ENCODE results near the gene KRT7.

DNA sequence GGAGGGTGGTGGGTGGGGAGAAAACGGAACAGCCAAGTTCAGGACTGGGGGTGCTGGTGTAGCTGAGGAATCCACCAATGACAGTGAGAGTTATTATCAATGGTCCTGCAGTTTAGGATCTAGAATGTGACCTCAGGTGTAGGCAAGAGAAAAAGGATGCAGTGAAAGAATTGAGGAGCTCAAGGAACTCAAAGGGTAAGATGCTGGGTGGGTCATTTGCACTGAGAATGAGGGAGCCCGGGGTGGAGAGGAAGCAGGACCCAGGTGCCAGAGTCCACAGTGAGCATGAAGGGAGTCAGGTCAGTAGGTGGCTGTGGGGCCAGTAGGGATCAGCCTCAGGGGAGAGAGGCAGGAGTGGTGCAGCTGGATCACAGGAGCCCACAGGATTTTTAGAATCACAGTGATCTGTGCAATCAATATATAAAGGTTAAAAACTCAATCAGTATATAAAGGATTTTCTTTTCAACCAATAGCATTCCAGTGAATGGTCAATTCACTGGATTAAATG, 3.2 kb upstream of the KRT7 start:
- TF ChIP-seq, protein P1, sequence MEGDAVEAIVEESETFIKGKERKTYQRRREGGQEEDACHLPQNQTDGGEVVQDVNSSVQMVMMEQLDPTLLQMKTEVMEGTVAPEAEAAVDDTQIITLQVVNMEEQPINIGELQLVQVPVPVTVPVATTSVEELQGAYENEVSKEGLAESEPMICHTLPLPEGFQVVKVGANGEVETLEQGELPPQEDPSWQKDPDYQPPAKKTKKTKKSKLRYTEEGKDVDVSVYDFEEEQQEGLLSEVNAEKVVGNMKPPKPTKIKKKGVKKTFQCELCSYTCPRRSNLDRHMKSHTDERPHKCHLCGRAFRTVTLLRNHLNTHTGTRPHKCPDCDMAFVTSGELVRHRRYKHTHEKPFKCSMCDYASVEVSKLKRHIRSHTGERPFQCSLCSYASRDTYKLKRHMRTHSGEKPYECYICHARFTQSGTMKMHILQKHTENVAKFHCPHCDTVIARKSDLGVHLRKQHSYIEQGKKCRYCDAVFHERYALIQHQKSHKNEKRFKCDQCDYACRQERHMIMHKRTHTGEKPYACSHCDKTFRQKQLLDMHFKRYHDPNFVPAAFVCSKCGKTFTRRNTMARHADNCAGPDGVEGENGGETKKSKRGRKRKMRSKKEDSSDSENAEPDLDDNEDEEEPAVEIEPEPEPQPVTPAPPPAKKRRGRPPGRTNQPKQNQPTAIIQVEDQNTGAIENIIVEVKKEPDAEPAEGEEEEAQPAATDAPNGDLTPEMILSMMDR (IDR thresholded peaks at IDR 0.05; ENCODE audit: insufficient read depth, low read length, poor library complexity, severe bottlenecking), result no peak
- TF ChIP-seq EZH2phosphoT487 (conservative IDR thresholded peaks at IDR 0.05; ENCODE audit: low read length), result no peak
